Stimulated activated CD8-positive, alpha-beta memory T cell treated with anti-CD3 and anti-CD28 coated beads, Interleukin-4, amount 100 ng/mL, for 4 hours (primary cell): Measurements from ENCODE around the gene IGFBP1.
"Not testable (repeated sequence)": the region's sequence is repeated elsewhere in the genome, so short reads cannot be mapped to it uniquely, and the experiment has no call there.

Source experiments
- DNase-seq, 2 donors: peaks; one replicate each; pipeline ENCODE4 v3.0.0-alpha.2; 2020; ENCODE audit warnings: low read depth in 2 of 2, low spot score in 1 of 2

IGFBP1 gene

DNA sequence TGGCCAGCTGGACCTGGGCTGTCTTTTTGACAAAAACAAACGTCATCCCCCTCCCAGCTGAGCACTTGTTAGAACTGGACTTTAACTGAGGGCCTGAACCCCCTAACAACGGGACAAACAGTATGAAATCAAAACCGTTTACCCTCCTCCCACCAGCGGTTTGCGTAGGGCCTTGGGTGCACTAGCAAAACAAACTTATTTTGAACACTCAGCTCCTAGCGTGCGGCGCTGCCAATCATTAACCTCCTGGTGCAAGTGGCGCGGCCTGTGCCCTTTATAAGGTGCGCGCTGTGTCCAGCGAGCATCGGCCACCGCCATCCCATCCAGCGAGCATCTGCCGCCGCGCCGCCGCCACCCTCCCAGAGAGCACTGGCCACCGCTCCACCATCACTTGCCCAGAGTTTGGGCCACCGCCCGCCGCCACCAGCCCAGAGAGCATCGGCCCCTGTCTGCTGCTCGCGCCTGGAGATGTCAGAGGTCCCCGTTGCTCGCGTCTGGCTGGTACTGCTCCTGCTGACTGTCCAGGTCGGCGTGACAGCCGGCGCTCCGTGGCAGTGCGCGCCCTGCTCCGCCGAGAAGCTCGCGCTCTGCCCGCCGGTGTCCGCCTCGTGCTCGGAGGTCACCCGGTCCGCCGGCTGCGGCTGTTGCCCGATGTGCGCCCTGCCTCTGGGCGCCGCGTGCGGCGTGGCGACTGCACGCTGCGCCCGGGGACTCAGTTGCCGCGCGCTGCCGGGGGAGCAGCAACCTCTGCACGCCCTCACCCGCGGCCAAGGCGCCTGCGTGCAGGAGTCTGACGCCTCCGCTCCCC is at the start of gene IGFBP1:
IGFBP1 (plus strand) TSS at position 304 of the 808 bp plus-strand sequence; CDS start at position 469, 165 bp downstream.
- no peak for DNase-seq

DNA sequence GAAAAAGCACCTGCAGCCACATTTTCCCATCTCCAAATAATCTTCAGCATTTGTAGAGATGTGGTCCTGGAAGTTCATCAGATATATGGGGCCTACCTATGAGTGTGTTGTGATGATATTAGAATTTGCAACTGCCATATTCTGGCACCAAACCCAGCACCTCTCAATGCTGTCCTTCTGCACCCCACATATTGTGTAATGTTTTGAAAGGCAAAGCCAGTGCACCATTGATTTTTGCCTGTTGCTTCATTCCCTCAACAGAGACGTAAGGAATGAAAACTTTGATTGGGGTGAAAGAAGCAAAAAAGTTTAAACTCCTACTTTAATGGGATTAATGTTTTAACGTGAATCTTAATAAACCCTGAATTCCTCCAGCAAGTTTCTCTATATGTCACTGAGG is 49.4 kb upstream of the IGFBP1 start:
- not testable (repeated sequence) for DNase-seq

DNA sequence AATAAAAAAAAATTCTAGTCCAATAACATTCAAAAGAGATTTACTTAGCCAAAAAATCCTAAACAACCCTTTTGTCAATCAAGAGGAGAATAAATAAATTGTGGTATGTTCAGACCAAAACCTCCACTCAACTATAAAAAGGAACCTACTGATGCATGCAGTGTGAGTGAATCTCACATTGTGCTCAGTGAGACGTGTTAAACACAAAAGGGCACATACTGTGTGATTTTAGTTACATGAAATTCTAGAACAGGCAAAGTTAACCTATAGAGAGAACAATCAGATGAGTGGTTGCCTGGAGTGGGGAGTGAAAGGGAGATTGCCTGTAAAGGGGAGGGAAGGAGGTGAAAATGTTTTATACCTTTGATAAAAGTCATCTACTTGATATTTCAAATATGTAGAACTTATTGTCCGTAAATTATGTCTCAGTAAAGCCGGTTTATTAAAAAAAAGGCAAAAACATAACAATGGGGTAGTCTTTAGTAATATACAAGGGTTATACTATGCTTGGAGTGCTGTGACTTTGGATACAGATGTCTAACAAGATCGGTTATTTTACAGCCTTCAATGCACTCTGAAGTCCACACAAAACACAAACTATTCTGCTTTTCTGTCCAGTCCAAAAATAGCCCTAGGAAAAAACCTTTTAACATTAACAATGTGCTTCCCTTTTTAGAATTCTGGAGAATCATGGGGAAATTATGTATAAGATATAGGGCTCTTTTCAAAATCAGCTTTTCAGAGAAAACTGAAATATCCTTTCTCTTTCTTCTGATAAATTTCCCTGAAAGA is 46.2 kb upstream of the IGFBP1 start:
- not testable (repeated sequence) for DNase-seq

DNA sequence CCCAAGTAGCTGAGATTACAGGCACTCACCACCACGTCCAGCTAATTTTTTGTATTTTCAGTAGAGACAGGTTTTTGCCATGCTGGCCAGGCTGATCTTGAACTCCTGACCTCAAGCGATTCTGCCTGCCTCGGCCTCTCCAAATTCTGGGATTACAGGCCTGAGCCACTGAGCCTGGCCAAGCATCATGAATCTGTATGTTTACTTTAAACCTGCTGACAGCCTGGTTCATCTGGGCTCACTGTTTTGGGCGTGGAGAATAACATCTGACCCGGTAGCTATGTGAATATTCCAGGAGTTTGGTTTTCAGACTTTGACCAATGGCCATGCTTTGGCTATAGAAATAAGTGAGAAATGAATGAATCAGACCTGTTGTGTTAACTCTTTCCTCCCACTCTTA is 41.8 kb upstream of the IGFBP1 start:
- DNase-seq: not testable (repeated sequence)

DNA sequence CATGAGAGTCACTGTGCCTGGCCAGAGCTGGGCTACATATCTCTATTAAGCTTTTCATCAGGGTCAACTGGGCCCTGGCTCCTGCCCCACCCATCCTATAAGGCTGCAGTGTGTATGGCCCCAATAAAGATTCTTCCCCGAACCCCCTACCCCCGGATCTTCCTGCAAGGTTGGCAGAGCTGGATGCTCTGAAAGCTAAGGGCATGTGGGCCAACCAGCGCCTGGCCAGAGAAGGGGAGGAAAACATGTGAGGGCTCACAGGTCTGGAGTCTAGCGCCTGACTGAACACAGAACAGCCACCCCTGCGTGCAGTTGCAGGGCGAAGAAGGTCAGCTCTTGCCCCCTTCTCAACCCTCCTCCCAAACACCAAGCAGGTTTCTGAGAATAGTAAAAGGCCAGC is 39.6 kb upstream of the IGFBP1 start:
- DNase-seq: not testable (repeated sequence)

DNA sequence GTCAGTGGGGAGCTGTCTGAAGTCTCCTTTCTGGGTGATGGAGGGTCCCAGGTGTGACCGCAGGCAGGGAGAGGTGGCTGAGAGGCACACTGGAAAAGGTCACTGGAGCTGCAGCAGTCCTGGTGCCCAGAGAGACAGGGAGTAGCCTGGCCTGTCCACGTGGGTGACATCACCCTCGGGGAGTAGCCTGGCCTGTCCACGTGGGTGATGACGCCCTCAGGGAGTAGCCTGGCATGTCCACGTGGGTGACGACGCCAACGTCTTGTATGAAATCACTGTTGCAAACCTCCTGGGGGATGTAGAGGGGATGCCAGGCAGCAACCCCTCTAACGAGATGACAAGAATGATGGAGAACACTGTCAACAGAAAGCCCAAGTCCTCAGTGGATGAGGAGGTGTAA is 35.3 kb upstream of the IGFBP1 start:
- not testable (repeated sequence) for DNase-seq

DNA sequence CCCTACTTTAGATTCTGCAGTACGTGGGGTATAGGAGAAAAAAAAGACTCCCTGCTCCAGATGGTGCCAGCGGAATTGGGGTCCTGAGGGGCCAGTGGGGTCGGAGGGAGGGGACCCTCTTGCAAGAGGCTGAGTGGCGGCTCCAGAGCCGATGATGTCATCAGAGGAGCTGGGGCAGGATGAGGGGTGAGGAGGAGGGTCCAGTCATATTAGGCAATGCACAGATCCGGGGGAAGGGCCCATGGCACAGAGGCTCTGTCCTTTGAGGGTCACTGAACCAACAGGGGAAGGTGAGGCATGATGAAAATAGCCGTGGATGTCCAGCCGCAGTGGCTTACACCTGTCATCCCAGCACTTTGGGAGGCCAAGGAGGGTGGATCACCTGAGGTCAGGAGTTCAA is 34.8 kb upstream of the IGFBP1 start:
- DNase-seq: not testable (repeated sequence)

DNA sequence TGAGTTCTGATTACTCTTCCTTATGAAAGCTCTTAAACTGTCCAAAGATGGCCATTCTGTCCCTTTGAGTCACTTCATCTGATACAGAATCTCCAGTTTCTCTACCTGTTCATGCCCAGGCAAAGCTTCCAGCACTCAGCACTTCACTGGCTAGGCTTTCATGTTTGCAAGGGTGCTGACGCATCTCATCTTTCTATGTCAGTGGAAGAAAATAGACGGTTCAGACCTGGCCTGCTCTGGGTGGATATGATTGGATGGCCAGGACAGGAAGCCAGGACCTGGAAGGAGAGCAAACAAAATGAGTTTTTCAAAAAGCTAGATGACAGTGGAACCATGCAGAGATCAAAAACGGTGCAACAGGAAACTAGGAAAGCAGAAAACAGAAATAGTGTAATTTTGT is 32.6 kb upstream of the IGFBP1 start:
- not testable (repeated sequence) for DNase-seq

DNA sequence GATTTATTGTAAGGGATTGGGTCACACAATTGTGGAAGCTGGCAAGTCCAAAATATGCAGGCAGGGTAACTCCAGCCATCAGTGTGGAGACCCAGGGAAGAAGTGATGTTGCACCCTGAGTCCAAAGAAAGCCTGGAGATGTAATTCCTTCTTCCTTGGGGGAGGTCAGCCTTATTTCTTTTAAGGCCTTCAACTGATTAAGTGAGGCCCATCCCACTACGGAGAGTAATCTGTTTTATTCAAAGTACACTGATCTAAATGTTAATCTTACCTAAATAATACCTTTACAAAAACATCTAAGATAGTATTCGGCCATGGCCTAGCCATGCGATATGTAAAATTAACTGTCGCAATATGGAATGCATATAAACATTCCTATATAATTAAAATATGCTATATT is 31.4 kb upstream of the IGFBP1 start:
- not testable (repeated sequence) for DNase-seq

DNA sequence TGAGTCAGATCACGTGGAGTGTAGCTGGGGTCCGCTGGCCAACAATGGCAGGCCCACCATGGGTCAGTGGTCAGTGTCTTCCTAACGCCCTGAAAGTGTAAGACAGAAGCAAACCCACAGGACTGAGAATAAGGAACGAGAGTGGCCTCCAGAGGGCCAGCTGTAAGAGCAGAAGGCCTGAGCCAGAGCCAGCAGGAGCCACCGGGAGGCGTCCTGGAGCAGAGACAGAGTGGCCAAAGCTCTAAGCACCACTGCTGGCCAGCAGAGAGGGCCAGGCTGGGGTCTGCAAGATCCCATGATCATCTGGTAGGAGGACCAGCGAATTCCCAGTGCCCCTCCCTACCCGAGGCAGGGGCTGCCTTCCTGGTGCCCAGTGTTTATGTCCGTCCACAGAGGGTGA is 24.6 kb upstream of the IGFBP1 start:
- no peak for DNase-seq

DNA sequence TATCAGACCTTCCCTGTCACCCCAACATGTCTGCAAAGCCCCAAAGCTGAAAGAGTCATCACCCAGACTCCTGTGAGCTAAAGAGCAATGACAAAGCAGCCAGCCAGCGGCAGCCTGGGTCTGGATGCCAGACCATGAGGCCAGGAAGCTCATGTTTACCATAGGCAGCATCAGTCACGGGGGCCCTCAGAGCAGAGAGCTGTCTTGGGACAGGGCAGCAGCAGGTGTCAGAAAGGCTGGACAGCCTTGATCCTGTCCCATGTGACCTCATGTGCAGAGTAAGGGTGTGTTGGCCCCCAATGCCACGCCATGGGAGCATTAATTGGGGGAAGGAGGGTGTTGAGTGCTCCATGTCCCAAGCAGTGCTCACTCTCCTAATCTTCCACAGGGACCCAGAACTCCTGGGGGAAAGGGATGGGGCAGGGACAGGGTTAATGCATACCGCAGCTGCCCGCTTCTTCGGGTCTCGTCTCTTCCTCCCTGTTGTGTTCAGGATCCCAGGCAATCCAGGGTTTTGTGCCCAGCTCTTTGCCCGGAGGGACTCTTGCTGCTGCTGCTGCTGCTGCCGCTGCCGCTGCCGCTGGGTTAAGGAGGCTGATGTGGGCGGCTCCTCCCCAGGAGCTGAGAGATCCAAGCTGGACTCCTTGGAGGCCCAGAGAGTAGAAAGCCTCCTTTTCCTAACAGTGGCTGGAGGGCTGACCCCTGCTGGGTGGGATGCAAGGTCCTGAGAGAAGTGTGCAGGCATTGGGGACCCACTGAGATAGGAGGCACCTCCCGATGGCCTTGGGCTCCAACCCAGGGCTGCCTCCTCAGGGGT is 22.5 kb upstream of the IGFBP1 start:
- no peak for DNase-seq

DNA sequence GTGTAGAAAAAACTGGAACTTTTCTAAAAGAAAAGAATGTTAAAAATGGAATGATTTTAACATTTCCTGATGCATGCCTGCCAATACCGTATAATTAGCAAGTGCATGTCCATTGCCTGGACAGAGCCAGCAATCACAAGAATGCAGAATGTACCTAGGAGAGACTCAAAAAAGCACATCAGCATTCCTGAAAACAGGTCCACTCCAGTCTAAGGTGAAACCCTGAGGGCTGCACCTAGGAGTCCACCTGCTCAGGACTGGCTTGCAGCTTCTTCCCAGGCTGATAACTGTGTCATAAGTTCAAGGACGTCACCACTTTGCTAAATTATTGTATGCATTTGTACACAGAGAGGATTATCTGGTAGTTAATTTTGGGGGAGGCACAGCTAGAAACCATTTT is 20.8 kb upstream of the IGFBP1 start:
- DNase-seq: no peak

DNA sequence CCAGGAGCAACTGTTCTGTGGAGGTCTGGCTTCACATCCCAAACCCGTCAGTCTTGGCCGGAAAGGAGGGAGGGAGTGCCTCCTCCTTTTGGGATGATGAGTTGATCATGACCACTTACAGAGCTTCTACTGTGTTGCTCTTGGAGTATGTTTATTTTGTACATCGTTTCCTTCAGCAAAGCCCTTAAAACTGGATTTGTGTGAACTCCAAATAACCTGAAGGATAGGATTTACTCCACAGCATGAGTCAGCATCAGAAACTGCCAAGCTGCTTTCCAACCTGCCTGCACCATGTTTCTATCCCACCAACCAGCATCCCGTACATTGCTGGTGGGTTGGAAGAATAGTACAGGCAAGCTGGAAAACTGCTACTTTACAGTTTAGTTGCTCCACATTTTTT is 18.9 kb upstream of the IGFBP1 start:
- no peak for DNase-seq

DNA sequence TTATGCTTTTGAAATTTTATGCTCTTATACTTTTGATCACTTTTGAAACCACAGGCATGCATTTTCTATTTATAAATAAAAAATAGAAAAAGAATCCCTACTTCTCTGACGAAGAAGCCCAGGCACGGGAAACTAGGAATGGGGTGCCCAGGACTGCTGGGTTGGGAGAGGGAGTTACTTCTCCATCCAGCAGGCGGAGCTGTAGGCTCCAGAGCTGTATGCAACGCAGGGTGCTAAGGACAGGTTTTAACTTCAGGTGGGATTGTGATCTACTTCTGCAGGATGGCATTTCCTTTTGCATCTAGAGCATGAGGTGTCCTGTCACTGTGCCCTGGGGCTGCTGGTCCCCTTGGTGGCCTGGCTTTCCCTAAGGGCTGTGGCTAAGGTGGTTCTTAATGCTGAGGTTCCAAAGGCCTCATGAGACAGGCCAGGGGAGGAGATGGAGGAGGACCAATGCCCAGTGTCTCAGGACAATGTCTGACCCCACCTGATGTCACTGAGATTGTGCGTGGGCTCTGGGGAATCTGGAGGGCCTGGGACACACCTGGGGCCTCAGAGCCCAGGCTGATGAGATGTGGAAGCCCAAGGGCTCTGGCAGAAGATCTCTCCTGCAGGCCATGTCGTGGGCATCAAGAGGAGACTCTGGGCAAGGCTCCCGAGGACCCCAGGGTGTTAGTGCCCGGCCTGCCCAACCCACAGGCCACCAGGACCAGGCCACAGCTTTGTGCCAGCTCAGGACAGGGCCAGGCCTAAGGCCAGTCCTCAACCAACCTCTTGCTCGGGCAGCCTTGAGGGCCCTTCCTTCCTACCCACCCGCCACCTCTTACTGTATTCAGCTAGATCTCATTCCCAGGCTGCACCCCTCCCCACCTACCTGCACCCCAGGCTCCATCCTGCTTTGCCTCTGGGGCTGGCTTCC is 15.9 kb upstream of the IGFBP1 start:
- DNase-seq: no peak

DNA sequence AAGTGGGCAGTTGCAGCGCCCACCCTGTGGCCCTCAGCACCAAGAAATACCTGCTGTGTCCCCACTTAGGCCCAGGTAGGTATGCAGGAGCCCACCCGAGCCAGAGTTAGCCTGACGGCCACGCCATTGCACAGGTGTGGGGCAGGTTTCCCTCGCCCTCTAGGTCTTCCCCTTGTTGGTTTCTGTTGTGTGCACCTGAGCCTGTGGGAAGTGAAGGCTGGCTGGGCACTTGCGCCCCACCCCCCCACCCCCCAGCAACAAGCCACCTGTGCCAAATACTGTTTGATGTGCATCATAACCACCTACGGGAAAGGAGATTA is 15.3 kb upstream of the IGFBP1 start, which contains the start of gene CCDC201:
CCDC201 (minus strand) TSS at position 48 of the 320 bp plus-strand sequence. CDS start 75 bp downstream, outside the sequence.
- no peak for DNase-seq

DNA sequence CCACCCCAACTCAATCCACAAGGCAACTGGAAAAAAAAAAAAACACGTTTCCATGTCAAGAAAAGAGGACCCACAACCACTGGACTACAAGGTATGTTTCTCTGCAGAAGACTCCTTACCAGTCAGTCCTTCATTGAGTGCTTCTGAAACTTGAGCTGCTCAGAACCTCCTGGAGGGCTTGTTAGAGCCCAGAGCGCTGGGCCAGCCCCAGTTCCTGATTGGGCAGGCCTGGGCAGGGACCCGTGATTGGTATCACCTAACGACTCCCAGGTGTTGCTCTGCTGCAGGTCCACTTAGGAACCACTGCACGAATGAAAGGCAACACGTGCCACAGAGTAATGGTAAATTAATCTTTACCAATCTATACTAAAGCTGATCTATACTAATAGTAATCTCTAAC is 14.9 kb upstream of the IGFBP1 start:
- no peak for DNase-seq

DNA sequence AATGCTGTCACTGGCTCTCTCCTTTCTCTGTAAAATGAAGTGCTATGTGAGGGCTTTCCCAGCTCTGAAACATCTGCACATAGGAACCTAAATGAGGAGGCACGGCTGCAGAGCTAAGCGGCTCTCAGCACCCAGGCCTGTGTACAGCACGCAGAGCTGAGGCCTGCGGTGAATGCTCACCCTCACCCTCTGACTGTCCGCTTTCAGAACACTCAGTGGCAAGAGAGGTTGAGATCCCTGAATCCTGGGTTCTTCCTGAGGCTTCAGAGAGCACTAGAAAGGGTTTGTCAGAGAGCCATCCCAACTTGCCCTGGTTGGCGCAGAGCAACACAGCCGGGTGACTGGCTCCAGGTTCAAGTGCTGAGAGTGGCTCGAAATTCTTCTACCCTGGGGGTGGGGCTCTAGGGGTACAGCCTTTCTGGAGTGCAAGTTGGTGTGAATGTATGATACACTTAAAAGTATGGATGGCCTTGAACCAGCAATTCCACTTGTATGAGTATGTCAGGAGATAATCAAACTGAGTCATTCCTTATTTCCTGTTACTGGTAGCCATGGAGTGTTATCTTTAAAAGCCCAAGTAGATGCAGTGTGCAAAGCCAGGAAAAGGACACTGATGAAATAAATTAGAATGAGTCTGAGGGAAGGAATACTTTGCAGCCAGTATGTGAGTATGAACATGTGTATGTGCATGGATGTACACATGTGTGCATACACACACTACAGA is 13.7 kb upstream of the IGFBP1 start:
- no peak for DNase-seq

DNA sequence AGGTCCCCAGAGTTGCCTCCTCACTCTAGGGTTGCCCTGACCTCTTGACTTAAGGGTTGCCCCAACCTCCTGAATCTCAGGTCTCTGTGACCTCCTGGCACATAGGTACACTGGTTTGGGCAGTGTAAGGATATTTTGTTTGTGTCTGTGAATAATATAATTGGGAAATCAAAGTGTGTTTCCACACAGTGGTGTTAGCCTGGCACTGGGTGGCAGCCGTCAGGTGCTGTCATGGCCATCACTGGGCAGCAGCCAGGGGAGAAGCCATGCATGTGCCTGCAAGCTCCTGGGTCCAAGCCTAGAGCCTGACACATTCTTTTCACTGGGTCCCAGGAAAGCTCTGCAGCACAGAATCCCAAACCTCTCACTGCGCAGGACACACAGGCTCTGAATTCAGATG is 11.8 kb upstream of the IGFBP1 start:
- no peak for DNase-seq

DNA sequence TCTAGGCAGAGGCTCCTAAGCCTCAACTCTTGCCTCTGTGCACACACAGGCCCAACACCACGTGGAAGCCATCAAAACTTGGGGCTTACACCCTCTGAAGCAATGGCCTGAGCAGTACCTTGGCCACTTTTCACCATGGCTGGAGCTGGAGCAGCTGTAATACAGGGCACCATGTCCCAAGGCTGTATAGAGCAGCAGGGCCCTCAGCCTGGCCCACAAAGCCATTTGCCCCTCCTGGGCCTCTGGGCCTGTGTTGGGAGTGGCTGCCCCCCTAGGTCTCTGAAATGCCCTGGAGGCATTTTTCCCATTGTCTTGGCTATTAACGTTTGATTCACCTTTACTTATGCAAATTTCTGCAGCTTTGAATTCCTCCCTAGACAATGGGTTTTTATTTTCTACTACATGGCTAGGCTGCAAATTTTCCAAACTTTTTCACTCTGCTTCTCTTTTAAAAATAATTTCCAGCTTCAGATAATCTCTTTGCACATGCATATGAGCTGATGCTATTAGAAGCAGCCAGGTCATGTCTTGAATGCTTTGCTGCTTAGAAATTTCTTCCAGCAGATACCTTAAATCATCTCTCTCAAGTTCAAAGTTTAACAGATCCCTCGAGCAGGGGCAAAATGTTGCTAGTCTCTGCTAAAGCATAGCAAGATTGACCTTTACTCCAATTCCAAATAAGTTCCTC is 9.7 kb upstream of the IGFBP1 start:
- DNase-seq: no peak
